T-cell (primary cell): Measurements from ENCODE around the gene NDUFS6. TPM values are rescaled to one million over a fixed set of nuclear protein-coding genes. Genes with fewer than 3 reads are reported as not detected.

ENCODE experiments used
- ATAC-seq, 4 experiments: fragments of 200-7000 bp in 3 of 4; fragments of 150-1000 bp in 1 of 4; cut with Tn5 transposase; replicated peaks in 1 of 4; 1 replicate in 3 of 4; 2 replicates in 1 of 4; pipeline ENCODE4 v1.10.0; 2021; ENCODE audit warnings: moderate library complexity in 3 of 4, mild to moderate bottlenecking in 2 of 4, moderate number of reproducible peaks in 1 of 4
- CTCF ChIA-PET, 2 donors: fragments of 300-600 bp; sonication (Branson Sonifier 250); formaldehyde crosslinking; loops; one replicate each; lab custom pipeline; 2022; ENCODE audit warnings: antibody characterized with exemption in 2 of 2; lab: Charles Lee
- POLR2A ChIA-PET, 2 donors: fragments of 300-600 bp; sonication (Branson Sonifier 250); formaldehyde crosslinking; loops; one replicate each; lab custom pipeline; 2022; ENCODE audit warnings: antibody characterized with exemption in 2 of 2; lab: Charles Lee
- DNase-seq, 35 experiments: peaks; one replicate each; pipeline versions ENCODE4 v3.0.0 to v3.0.0-alpha.2; 2013 to 2023
- H3K27ac ChIP-seq: one replicate; pipeline ENCODE4 v1.5.1; 2013; ENCODE audit warnings: low read length
- H3K27me3 ChIP-seq, 2 experiments: replicated peaks in 1 of 2; 1 replicate in 1 of 2; 2 replicates in 1 of 2; pipeline versions ENCODE4 v1.6.1 to v1.7.0; 2013; ENCODE audit warnings: low read length in 1 of 2, mixed read lengths in 1 of 2; ENCODE audit not compliant: control insufficient read depth in 2 of 2, insufficient read depth in 2 of 2; ENCODE audit errors: extremely low read depth in 1 of 2
- H3K36me3 ChIP-seq, 2 donors: 1 replicate in 1 of 2; 2 replicates in 1 of 2; pipeline versions ENCODE4 v1.6.1 to v1.7.0; 2013; ENCODE audit warnings: low read length in 1 of 2; ENCODE audit not compliant: control insufficient read depth in 2 of 2, insufficient read depth in 1 of 2; ENCODE audit errors: extremely low read depth in 1 of 2
- H3K4me1 ChIP-seq, 2 experiments: 1 replicate in 1 of 2; 2 replicates in 1 of 2; pipeline versions ENCODE4 v1.6.1 to v1.7.0; 2013; ENCODE audit warnings: low read length in 2 of 2, mixed read lengths in 1 of 2; ENCODE audit not compliant: insufficient read depth in 2 of 2, control insufficient read depth in 1 of 2; ENCODE audit errors: extremely low read depth in 1 of 2
- H3K4me3 ChIP-seq, 2 donors: 1 replicate in 1 of 2; 2 replicates in 1 of 2; pipeline versions ENCODE4 v1.5.1 to v1.7.0; 2013; ENCODE audit warnings: mild to moderate bottlenecking in 2 of 2, low read length in 1 of 2, moderate library complexity in 1 of 2; ENCODE audit not compliant: control insufficient read depth in 1 of 2; ENCODE audit errors: extremely low read depth in 1 of 2
- H3K9me3 ChIP-seq: 2 replicates; pipeline ENCODE4 v1.7.0; 2013
- H3K27ac Mint-ChIP-seq, 2 donors: one replicate each; pipeline ENCODE4 v1.8.0; 2020 to 2021; ENCODE audit warnings: mild to moderate bottlenecking in 2 of 2, mixed read lengths in 2 of 2
- H3K27me3 Mint-ChIP-seq, 2 donors: one replicate each; pipeline ENCODE4 v1.8.0; 2021 to 2022; ENCODE audit warnings: mixed read lengths in 2 of 2
- H3K36me3 Mint-ChIP-seq: one replicate; pipeline ENCODE4 v1.8.0; 2021; ENCODE audit warnings: mixed read lengths
- H3K4me1 Mint-ChIP-seq, 3 donors: one replicate each; pipeline ENCODE4 v1.8.0; 2020 to 2022; ENCODE audit warnings: mixed read lengths in 3 of 3, mild to moderate bottlenecking in 1 of 3
- H3K4me3 Mint-ChIP-seq, 3 donors: one replicate each; pipeline ENCODE4 v1.8.0; 2020 to 2022; ENCODE audit warnings: mild to moderate bottlenecking in 3 of 3, mixed read lengths in 3 of 3, moderate library complexity in 3 of 3
- H3K9me3 Mint-ChIP-seq, 3 donors: one replicate each; pipeline ENCODE4 v1.8.0; 2020 to 2022; ENCODE audit warnings: mixed read lengths in 3 of 3
- WGBS: methylation state at CpG from one replicate; pipeline ENCODE4 v1.1.5; 2013; ENCODE audit warnings: missing lambda C conversion rate; ENCODE audit not compliant: insufficient coverage; 5-methylcytosine and 5-hydroxymethylcytosine counted together
- total RNA-seq, 35 experiments: library from RNA in 6 of 35; stranded (reverse) in 6 of 35; fragments of 120-200 nt in 1 of 35; gene quantifications; one replicate each; pipeline versions ENCODE4 v1.2.1 to v1.2.4 and lab custom pipeline; 2013 to 2026

NDUFS6 gene
- total RNA-seq, 5 donors from 2014 or later (not counting 1 experiment from before 2014, with no cell fraction given), result 16.4 to 21.7 (median 18.8) TPM

- peaks cover 0 to 3% of the 10 kb centered on the region in 2 experiments for H3K4me1 ChIP-seq
- ChIA-PET POLR2A (no interaction called here), CTCF (no interaction called here)
- Mint-ChIP-seq H3K4me3 (no peak overlapping the region), H3K9me3 (no peaks in the 10 kb centered on the region), H3K36me3 (no peaks in the 10 kb centered on the region), H3K27me3 (peaks cover 36 to 70% of the 10 kb centered on the region in 2 donors), H3K4me1 (peaks cover 0 to 2% (median 0%) of the 10 kb centered on the region in 3 donors), H3K27ac (peak overlapping the region in 1 of 2 donors; percentile 34)
- H3K36me3 ChIP-seq, result no peaks in the 10 kb centered on the region
- WGBS, result 6% methylated on average over 22 of the region's 34 CpGs
- no peak overlapping the region for H3K4me3 ChIP-seq
- ATAC-seq (no peak), DNase-seq (no peak)
- no peak overlapping the region for H3K27ac ChIP-seq
- H3K9me3 ChIP-seq, result no peaks in the 10 kb centered on the region
- H3K27me3 ChIP-seq, result peaks cover 2 to 77% of the 10 kb centered on the region in 2 experiments
These were observed 50.2 kb downstream of the NDUFS6 start for GRCh38 chr5:1851290-1851934.

- Mint-ChIP-seq H3K36me3 (no peaks in the 10 kb centered on the region), H3K4me1 (peaks cover 0 to 2% (median 0%) of the 10 kb centered on the region in 3 donors), H3K9me3 (no peaks in the 10 kb centered on the region), H3K4me3 (no peak overlapping the region), H3K27ac (no peak overlapping the region), H3K27me3 (peaks cover 36 to 68% of the 10 kb centered on the region in 2 donors)
- CTCF ChIA-PET, result no interaction called here
- Histone ChIP-seq H3K4me3 (no peak overlapping the region), H3K4me1 (peaks cover 0 to 3% of the 10 kb centered on the region in 2 experiments), H3K27ac (no peak overlapping the region), H3K36me3 (no peaks in the 10 kb centered on the region), H3K9me3 (no peaks in the 10 kb centered on the region), H3K27me3 (peaks cover 2 to 81% of the 10 kb centered on the region in 2 experiments)
- DNase-seq (no peak), ATAC-seq (no peak)
- POLR2A ChIA-PET, result no interaction called here
- 66% methylated on average over 11 of the region's 23 CpGs for WGBS
These were observed 51.2 kb downstream of the NDUFS6 start for GRCh38 chr5:1852324-1852947.

GRCh38 chr5:1853531-1853930, 52.3 kb downstream of the NDUFS6 start:
- ATAC-seq (no peak), DNase-seq (no peak)
- H3K4me1 ChIP-seq, result peaks cover 0 to 3% of the 10 kb centered on the region in 2 experiments
- H3K4me1 Mint-ChIP-seq, result peaks cover 0 to 2% (median 0%) of the 10 kb centered on the region in 3 donors
- H3K9me3 Mint-ChIP-seq, result no peaks in the 10 kb centered on the region
- H3K36me3 ChIP-seq, result no peaks in the 10 kb centered on the region
- ChIA-PET CTCF (no interaction called here), POLR2A (no interaction called here)
- peaks cover 2 to 74% of the 10 kb centered on the region in 2 experiments for H3K27me3 ChIP-seq
- no peak overlapping the region for H3K4me3 ChIP-seq
- no peak overlapping the region for H3K27ac Mint-ChIP-seq
- no peak overlapping the region for H3K4me3 Mint-ChIP-seq
- no peak overlapping the region for H3K27ac ChIP-seq
- H3K9me3 ChIP-seq, result no peaks in the 10 kb centered on the region
- peaks cover 29 to 60% of the 10 kb centered on the region in 2 donors for H3K27me3 Mint-ChIP-seq
- no peaks in the 10 kb centered on the region for H3K36me3 Mint-ChIP-seq
- WGBS, result 54% methylated on average over 5 of the region's 8 CpGs

GRCh38 chr5:1855075-1855474, 53.9 kb downstream of the NDUFS6 start:
- Histone ChIP-seq H3K4me3 (no peak overlapping the region), H3K9me3 (no peaks in the 10 kb centered on the region), H3K36me3 (no peaks in the 10 kb centered on the region), H3K27ac (no peak overlapping the region), H3K4me1 (peaks cover 0 to 3% of the 10 kb centered on the region in 2 experiments), H3K27me3 (peaks cover 2 to 69% of the 10 kb centered on the region in 2 experiments)
- POLR2A ChIA-PET, result no interaction called here
- CTCF ChIA-PET, result no interaction called here
- no peak for DNase-seq
- ATAC-seq, result no peak
- Mint-ChIP-seq H3K36me3 (no peaks in the 10 kb centered on the region), H3K4me3 (no peak overlapping the region), H3K4me1 (peaks cover 0 to 2% (median 0%) of the 10 kb centered on the region in 3 donors), H3K27ac (no peak overlapping the region), H3K9me3 (no peaks in the 10 kb centered on the region), H3K27me3 (peaks cover 25 to 46% of the 10 kb centered on the region in 2 donors)
- no CpG with 5 or more reads among the region's 3 CpGs for WGBS

- H3K4me1 Mint-ChIP-seq, result peaks cover 0 to 2% (median 0%) of the 10 kb centered on the region in 3 donors
- H3K27ac Mint-ChIP-seq, result no peak overlapping the region
- CTCF ChIA-PET, result no interaction called here
- ATAC-seq, result no peak
- H3K4me1 ChIP-seq, result peaks cover 0 to 3% of the 10 kb centered on the region in 2 experiments
- peaks cover 2 to 70% of the 10 kb centered on the region in 2 experiments for H3K27me3 ChIP-seq
- no peak overlapping the region for H3K4me3 ChIP-seq
- no peak overlapping the region for H3K4me3 Mint-ChIP-seq
- peaks cover 25 to 43% of the 10 kb centered on the region in 2 donors for H3K27me3 Mint-ChIP-seq
- H3K27ac ChIP-seq, result no peak overlapping the region
- no peaks in the 10 kb centered on the region for H3K36me3 Mint-ChIP-seq
- WGBS, result 88% methylated on average over 9 of the region's 17 CpGs
- H3K9me3 ChIP-seq, result no peaks in the 10 kb centered on the region
- no peaks in the 10 kb centered on the region for H3K9me3 Mint-ChIP-seq
- POLR2A ChIA-PET, result no interaction called here
- no peak for DNase-seq
- no peaks in the 10 kb centered on the region for H3K36me3 ChIP-seq
These were observed 54.4 kb downstream of the NDUFS6 start for GRCh38 chr5:1855596-1855995.

- WGBS, result 68% methylated on average over 46 of the region's 49 CpGs
- H3K36me3 Mint-ChIP-seq, result no peaks in the 10 kb centered on the region
- no peak overlapping the region for H3K27ac Mint-ChIP-seq
- peak in 1 of 4 experiments; percentile 16 for ATAC-seq
- no peaks in the 10 kb centered on the region for H3K9me3 Mint-ChIP-seq
- peaks cover 0 to 2% (median 0%) of the 10 kb centered on the region in 3 donors for H3K4me1 Mint-ChIP-seq
- H3K4me1 ChIP-seq, result no peaks in the 10 kb centered on the region
- ChIA-PET POLR2A (no interaction called here), CTCF (no interaction called here)
- DNase-seq, result no peak
- no peaks in the 10 kb centered on the region for H3K36me3 ChIP-seq
- H3K27me3 Mint-ChIP-seq, result peaks cover 24 to 36% of the 10 kb centered on the region in 2 donors
- no peak overlapping the region for H3K27ac ChIP-seq
- H3K4me3 Mint-ChIP-seq, result no peak overlapping the region
- no peak overlapping the region for H3K4me3 ChIP-seq
- peaks cover 2 to 71% of the 10 kb centered on the region in 2 experiments for H3K27me3 ChIP-seq
- H3K9me3 ChIP-seq, result no peaks in the 10 kb centered on the region
These were observed 55.5 kb downstream of the NDUFS6 start for GRCh38 chr5:1856596-1857255.
